ENCODE measurements around the gene KCTD14.

KCTD14 gene

GRCh38 chr11:78022397-78023396 is at the start of gene KCTD14:
TSS of gene KCTD14 (minus strand) at chr11:78023276. CDS start at chr11:78023249, 27 bp downstream.
- Histone ChIP-seq H3K4me3 (ENCODE audit: low read depth in 1 of 5, low read length in 5 of 5) (peak within 1 kb of the TSS; percentile 61 to 70 (median 67)), H3K9me3 (ENCODE audit: control insufficient read depth in 5 of 5, low read length in 5 of 5) (no peaks in the 10 kb centered on the region), H3K4me1 (ENCODE audit: control insufficient read depth in 5 of 5, insufficient read depth in 5 of 5, low read length in 5 of 5) (peaks cover 0 to 13% (median 11%) of the 10 kb centered on the region in 5 donors), H3K36me3 (ENCODE audit: control insufficient read depth in 5 of 5, insufficient read depth in 5 of 5, low read length in 5 of 5) (no peaks in the 10 kb centered on the region), H3K27ac (ENCODE audit: low read depth, low read length) (no peak within 1 kb of the TSS), H3K9ac (ENCODE audit: low read length in 5 of 5) (peak within 1 kb of the TSS in 4 of 5 donors; percentile 48 to 77 (median 62)), H3K27me3 (ENCODE audit: control insufficient read depth in 5 of 5, insufficient read depth in 4 of 5, low read length in 5 of 5) (no peaks in the 10 kb centered on the region)

GRCh38 chr11:78072455-78072854 is 49.4 kb upstream of the KCTD14 start:
- Histone ChIP-seq H3K9ac (ENCODE audit: low read length in 5 of 5) (no peak overlapping the region), H3K27ac (ENCODE audit: low read depth, low read length) (no peak overlapping the region), H3K4me1 (ENCODE audit: control insufficient read depth in 5 of 5, insufficient read depth in 5 of 5, low read length in 5 of 5) (peaks cover 1 to 47% (median 20%) of the 10 kb centered on the region in 5 donors), H3K4me3 (ENCODE audit: low read depth in 1 of 5, low read length in 5 of 5) (no peak overlapping the region), H3K9me3 (ENCODE audit: control insufficient read depth in 5 of 5, low read length in 5 of 5) (no peaks in the 10 kb centered on the region), H3K27me3 (ENCODE audit: control insufficient read depth in 5 of 5, insufficient read depth in 4 of 5, low read length in 5 of 5) (no peaks in the 10 kb centered on the region), H3K36me3 (ENCODE audit: control insufficient read depth in 5 of 5, insufficient read depth in 5 of 5, low read length in 5 of 5) (peaks cover 18 to 41% (median 31%) of the 10 kb centered on the region in 5 donors)

- H3K27ac ChIP-seq (ENCODE audit: low read depth, low read length), result no peak overlapping the region
- peaks cover 1 to 42% (median 13%) of the 10 kb centered on the region in 5 donors for H3K4me1 ChIP-seq (ENCODE audit: control insufficient read depth in 5 of 5, insufficient read depth in 5 of 5, low read length in 5 of 5)
- no peaks in the 10 kb centered on the region for H3K9me3 ChIP-seq (ENCODE audit: control insufficient read depth in 5 of 5, low read length in 5 of 5)
- H3K27me3 ChIP-seq (ENCODE audit: control insufficient read depth in 5 of 5, insufficient read depth in 4 of 5, low read length in 5 of 5), result no peaks in the 10 kb centered on the region
- no peak overlapping the region for H3K4me3 ChIP-seq (ENCODE audit: low read depth in 1 of 5, low read length in 5 of 5)
- H3K9ac ChIP-seq (ENCODE audit: low read length in 5 of 5), result no peak overlapping the region
- H3K36me3 ChIP-seq (ENCODE audit: control insufficient read depth in 5 of 5, insufficient read depth in 5 of 5, low read length in 5 of 5), result peaks cover 18 to 44% (median 34%) of the 10 kb centered on the region in 5 donors
Measured at GRCh38 chr11:78071717-78072116, 48.6 kb upstream of the KCTD14 start.

GRCh38 chr11:78070621-78071020 is 47.5 kb upstream of the KCTD14 start:
- H3K4me3 ChIP-seq (ENCODE audit: low read depth in 1 of 5, low read length in 5 of 5), result no peak overlapping the region
- no peaks in the 10 kb centered on the region for H3K27me3 ChIP-seq (ENCODE audit: control insufficient read depth in 5 of 5, insufficient read depth in 4 of 5, low read length in 5 of 5)
- H3K9me3 ChIP-seq (ENCODE audit: control insufficient read depth in 5 of 5, low read length in 5 of 5), result no peaks in the 10 kb centered on the region
- peaks cover 0 to 35% (median 7%) of the 10 kb centered on the region in 5 donors for H3K4me1 ChIP-seq (ENCODE audit: control insufficient read depth in 5 of 5, insufficient read depth in 5 of 5, low read length in 5 of 5)
- peaks cover 18 to 44% (median 34%) of the 10 kb centered on the region in 5 donors for H3K36me3 ChIP-seq (ENCODE audit: control insufficient read depth in 5 of 5, insufficient read depth in 5 of 5, low read length in 5 of 5)
- no peak overlapping the region for H3K9ac ChIP-seq (ENCODE audit: low read length in 5 of 5)
- H3K27ac ChIP-seq (ENCODE audit: low read depth, low read length), result no peak overlapping the region

GRCh38 chr11:78069465-78069864 is 46.4 kb upstream of the KCTD14 start:
- H3K9me3 ChIP-seq (ENCODE audit: control insufficient read depth in 5 of 5, low read length in 5 of 5), result no peaks in the 10 kb centered on the region
- peaks cover 18 to 44% (median 34%) of the 10 kb centered on the region in 5 donors for H3K36me3 ChIP-seq (ENCODE audit: control insufficient read depth in 5 of 5, insufficient read depth in 5 of 5, low read length in 5 of 5)
- H3K27me3 ChIP-seq (ENCODE audit: control insufficient read depth in 5 of 5, insufficient read depth in 4 of 5, low read length in 5 of 5), result no peaks in the 10 kb centered on the region
- H3K4me3 ChIP-seq (ENCODE audit: low read depth in 1 of 5, low read length in 5 of 5), result no peak overlapping the region
- no peak overlapping the region for H3K9ac ChIP-seq (ENCODE audit: low read length in 5 of 5)
- peak overlapping the region; percentile 59 for H3K27ac ChIP-seq (ENCODE audit: low read depth, low read length)
- peaks cover 0 to 33% (median 5%) of the 10 kb centered on the region in 5 donors for H3K4me1 ChIP-seq (ENCODE audit: control insufficient read depth in 5 of 5, insufficient read depth in 5 of 5, low read length in 5 of 5)

GRCh38 chr11:78067704-78068103 is 44.6 kb upstream of the KCTD14 start:
- peaks cover 18 to 41% (median 34%) of the 10 kb centered on the region in 5 donors for H3K36me3 ChIP-seq (ENCODE audit: control insufficient read depth in 5 of 5, insufficient read depth in 5 of 5, low read length in 5 of 5)
- peak overlapping the region in 1 of 5 donors; percentile 25 for H3K4me3 ChIP-seq (ENCODE audit: low read depth in 1 of 5, low read length in 5 of 5)
- no peaks in the 10 kb centered on the region for H3K27me3 ChIP-seq (ENCODE audit: control insufficient read depth in 5 of 5, insufficient read depth in 4 of 5, low read length in 5 of 5)
- H3K27ac ChIP-seq (ENCODE audit: low read depth, low read length), result peak overlapping the region; percentile 82
- H3K4me1 ChIP-seq (ENCODE audit: control insufficient read depth in 5 of 5, insufficient read depth in 5 of 5, low read length in 5 of 5), result peaks cover 0 to 38% (median 15%) of the 10 kb centered on the region in 5 donors
- no peak overlapping the region for H3K9ac ChIP-seq (ENCODE audit: low read length in 5 of 5)
- H3K9me3 ChIP-seq (ENCODE audit: control insufficient read depth in 5 of 5, low read length in 5 of 5), result no peaks in the 10 kb centered on the region

- Histone ChIP-seq H3K4me3 (ENCODE audit: low read depth in 1 of 5, low read length in 5 of 5) (peak overlapping the region; percentile 18 to 97 (median 68)), H3K36me3 (ENCODE audit: control insufficient read depth in 5 of 5, insufficient read depth in 5 of 5, low read length in 5 of 5) (peaks cover 11 to 31% (median 25%) of the 10 kb centered on the region in 5 donors), H3K4me1 (ENCODE audit: control insufficient read depth in 5 of 5, insufficient read depth in 5 of 5, low read length in 5 of 5) (peaks cover 0 to 47% (median 23%) of the 10 kb centered on the region in 5 donors), H3K27me3 (ENCODE audit: control insufficient read depth in 5 of 5, insufficient read depth in 4 of 5, low read length in 5 of 5) (no peaks in the 10 kb centered on the region), H3K9ac (ENCODE audit: low read length in 5 of 5) (peak overlapping the region in 1 of 5 donors; percentile 81), H3K9me3 (ENCODE audit: control insufficient read depth in 5 of 5, low read length in 5 of 5) (no peaks in the 10 kb centered on the region), H3K27ac (ENCODE audit: low read depth, low read length) (peak overlapping the region; percentile 82)
Measured at GRCh38 chr11:78066471-78066870, 43.4 kb upstream of the KCTD14 start.

GRCh38 chr11:78065203-78065602 is 42.1 kb upstream of the KCTD14 start:
- Histone ChIP-seq H3K27ac (ENCODE audit: low read depth, low read length) (peak overlapping the region; percentile 82), H3K4me1 (ENCODE audit: control insufficient read depth in 5 of 5, insufficient read depth in 5 of 5, low read length in 5 of 5) (peaks cover 0 to 51% (median 33%) of the 10 kb centered on the region in 5 donors)

GRCh38 chr11:78063440-78064181 is 40.5 kb upstream of the KCTD14 start, which contains the start of gene THRSP:
TSS of gene THRSP (plus strand) at chr11:78063861. CDS start at chr11:78063882, 21 bp downstream.
- H3K4me3 ChIP-seq (ENCODE audit: low read depth in 1 of 5, low read length in 5 of 5), result peak within 1 kb of the TSS; percentile 54 to 97 (median 69)
- H3K9ac ChIP-seq (ENCODE audit: low read length in 5 of 5), result peak within 1 kb of the TSS; percentile 14 to 68 (median 34)
- peak within 1 kb of the TSS; percentile 82 for H3K27ac ChIP-seq (ENCODE audit: low read depth, low read length)

More at GRCh38 chr11:78065203-78065602, 42.1 kb upstream of the KCTD14 start:
- H3K9ac ChIP-seq (ENCODE audit: low read length in 5 of 5), result peak overlapping the region in 4 of 5 donors; percentile 60 to 87 (median 80)
- H3K9me3 ChIP-seq (ENCODE audit: control insufficient read depth in 5 of 5, low read length in 5 of 5), result no peaks in the 10 kb centered on the region
- H3K4me3 ChIP-seq (ENCODE audit: low read depth in 1 of 5, low read length in 5 of 5), result peak overlapping the region; percentile 58 to 97 (median 69)
- H3K36me3 ChIP-seq (ENCODE audit: control insufficient read depth in 5 of 5, insufficient read depth in 5 of 5, low read length in 5 of 5), result peaks cover 9 to 21% (median 20%) of the 10 kb centered on the region in 5 donors
- H3K27me3 ChIP-seq (ENCODE audit: control insufficient read depth in 5 of 5, insufficient read depth in 4 of 5, low read length in 5 of 5), result no peaks in the 10 kb centered on the region

More at GRCh38 chr11:78063440-78064181, 40.5 kb upstream of the KCTD14 start, which contains the start of gene THRSP:
- Histone ChIP-seq H3K27me3 (ENCODE audit: control insufficient read depth in 5 of 5, insufficient read depth in 4 of 5, low read length in 5 of 5) (no peaks in the 10 kb centered on the region), H3K4me1 (ENCODE audit: control insufficient read depth in 5 of 5, insufficient read depth in 5 of 5, low read length in 5 of 5) (peaks cover 0 to 45% (median 39%) of the 10 kb centered on the region in 5 donors), H3K36me3 (ENCODE audit: control insufficient read depth in 5 of 5, insufficient read depth in 5 of 5, low read length in 5 of 5) (peaks cover 5 to 10% (median 9%) of the 10 kb centered on the region in 5 donors), H3K9me3 (ENCODE audit: control insufficient read depth in 5 of 5, low read length in 5 of 5) (no peaks in the 10 kb centered on the region)

All from subcutaneous abdominal adipose tissue (tissue), 5 donors.